ENCODE data around the gene ZMYM4. TPM values are rescaled to one million over a fixed set of nuclear protein-coding genes. Genes with fewer than 3 reads are reported as not detected.

Gene ZMYM4
- total and polyA plus RNA-seq, 12 donors, result 14.7 to 59.2 (median 38.7) TPM

- H3K27ac ChIP-seq, result no peak overlapping the region
- H3K36me3 ChIP-seq (replicated peaks in 1 of 2), result peaks cover 0 to 11% of the 10 kb centered on the region in 2 donors
- DNase-seq, result no peak
- no peak overlapping the region for H3K4me3 ChIP-seq
- H3K27me3 ChIP-seq, result no peaks in the 10 kb centered on the region
- intact Hi-C loops (cut with DNase I), result no loop called here
- H3K9me3 ChIP-seq (replicated peaks in 1 of 3), result no peaks in the 10 kb centered on the region
- TF ChIP-seq CTCF (IDR thresholded peaks at IDR 0.05) (no peak), POLR2A (IDR thresholded peaks at IDR 0.05) (no peak)
- WGBS, 4 donors, result 86 to 93% (median 88%) methylated on average over 4 of the region's 4 CpGs
- H3K4me1 ChIP-seq (replicated peaks in 1 of 2), result no peaks in the 10 kb centered on the region
Measured at GRCh38 chr1:35470977-35471613, 202.6 kb downstream of the ZMYM4 start.

Small RNA genes lying within 50 kb of the gene (small RNA-seq; reads per million reads assigned to genes)
- 0 reads per million in 2 donors for gene RF00091

Other genes with a start within 250 kb of the ZMYM4 start
- 10 to 100 TPM in 8 of 9 donors, 1 to 10 TPM in 1; 9.6 to 33.4 (median 23.5) TPM for gene ZMYM6, start 236.8 kb upstream of the ZMYM4 start, total RNA-seq
- 10 to 100 TPM; 15.7 to 28.0 (median 21.6) TPM for gene ZMYM6, start 236.8 kb upstream of the ZMYM4 start, polyA plus RNA-seq
- gene ZMYM1, start 189.3 kb upstream of the ZMYM4 start, total RNA-seq, result 10 to 100 TPM in 7 of 9 donors, 1 to 10 TPM in 2; 7.8 to 22.0 (median 13.3) TPM
- 1 to 10 TPM; 3.7 to 8.9 (median 8.0) TPM for gene ZMYM1, start 189.3 kb upstream of the ZMYM4 start, polyA plus RNA-seq
- 100 to 1,000 TPM in 7 of 9 donors, 10 to 100 TPM in 2; 67.6 to 282 (median 154) TPM for gene SFPQ, start 75.6 kb upstream of the ZMYM4 start, total RNA-seq
- gene SFPQ, start 75.6 kb upstream of the ZMYM4 start, polyA plus RNA-seq, result 100 to 1,000 TPM; 320 to 762 (median 355) TPM

Measured in adrenal gland (tissue), 12 donors.